ENCODE data around the gene CYFIP2. TPM values are rescaled to one million over a fixed set of nuclear protein-coding genes. Genes with fewer than 3 reads are reported as not detected.

CYFIP2 gene
- total RNA-seq, 4 donors from 2014 or later, result 11.3 to 51.5 (median 13.6) TPM

- Histone ChIP-seq H3K27ac (no peak overlapping the region), H3K27me3 (no peaks in the 10 kb centered on the region), H3K36me3 (no peaks in the 10 kb centered on the region), H3K4me1 (peaks cover 0 to 3% of the 10 kb centered on the region in 2 donors), H3K9me3 (no peaks in the 10 kb centered on the region), H3K4me3 (no peak overlapping the region)
- intact Hi-C loops (cut with DNase I; ENCODE audit: low total_unique reads), result no loop called here
- TF ChIP-seq CTCF (IDR thresholded peaks at IDR 0.05), result no peak
- TF ChIP-seq POLR2A (IDR thresholded peaks at IDR 0.05), result no peak
- DNase-seq, result no peak
Measured at GRCh38 chr5:157267761-157268480, 2.0 kb downstream of the CYFIP2 start.

GRCh38 chr5:157269165-157269671 lies 3.3 kb downstream of the CYFIP2 start:
- Histone ChIP-seq H3K27me3 (no peaks in the 10 kb centered on the region), H3K27ac (no peak overlapping the region), H3K9me3 (no peaks in the 10 kb centered on the region), H3K4me3 (no peak overlapping the region), H3K4me1 (peaks cover 0 to 3% of the 10 kb centered on the region in 2 donors), H3K36me3 (no peaks in the 10 kb centered on the region)
- DNase-seq, result no peak
- intact Hi-C loops (cut with DNase I; ENCODE audit: low total_unique reads), result no loop called here
- TF ChIP-seq POLR2A (IDR thresholded peaks at IDR 0.05), result no peak
- TF ChIP-seq CTCF (IDR thresholded peaks at IDR 0.05), result no peak

- peaks cover 0 to 3% of the 10 kb centered on the region in 2 donors for H3K4me1 ChIP-seq
- H3K27ac ChIP-seq, result no peak overlapping the region
- intact Hi-C loops (cut with DNase I; ENCODE audit: low total_unique reads), result no loop called here
Measured at GRCh38 chr5:157269761-157270272, 3.9 kb downstream of the CYFIP2 start.

GRCh38 chr5:157270771-157271170 lies 4.8 kb downstream of the CYFIP2 start:
- H3K9me3 ChIP-seq, result no peaks in the 10 kb centered on the region
- intact Hi-C loops (cut with DNase I; ENCODE audit: low total_unique reads), result no loop called here
- no peak for TF ChIP-seq POLR2A (IDR thresholded peaks at IDR 0.05)
- no peak overlapping the region for H3K27ac ChIP-seq
- no peaks in the 10 kb centered on the region for H3K27me3 ChIP-seq
- no peaks in the 10 kb centered on the region for H3K36me3 ChIP-seq
- DNase-seq, result no peak
- H3K4me3 ChIP-seq, result no peak overlapping the region
- H3K4me1 ChIP-seq, result peaks cover 0 to 3% of the 10 kb centered on the region in 2 donors

More at GRCh38 chr5:157269761-157270272, 3.9 kb downstream of the CYFIP2 start:
- TF ChIP-seq POLR2A (IDR thresholded peaks at IDR 0.05) (no peak), CTCF (IDR thresholded peaks at IDR 0.05) (no peak)
- H3K36me3 ChIP-seq, result no peaks in the 10 kb centered on the region
- no peak overlapping the region for H3K4me3 ChIP-seq
- no peaks in the 10 kb centered on the region for H3K27me3 ChIP-seq
- DNase-seq, result no peak
- H3K9me3 ChIP-seq, result no peaks in the 10 kb centered on the region

GRCh38 chr5:157271740-157272271 lies 5.9 kb downstream of the CYFIP2 start:
- Histone ChIP-seq H3K27ac (no peak overlapping the region), H3K9me3 (no peaks in the 10 kb centered on the region), H3K36me3 (no peaks in the 10 kb centered on the region), H3K4me1 (no peaks in the 10 kb centered on the region), H3K27me3 (no peaks in the 10 kb centered on the region), H3K4me3 (no peak overlapping the region)
- intact Hi-C loops (cut with DNase I; ENCODE audit: low total_unique reads), result no loop called here
- DNase-seq, result no peak
- TF ChIP-seq POLR2A (IDR thresholded peaks at IDR 0.05) (no peak), CTCF (IDR thresholded peaks at IDR 0.05) (no peak)

Measured in uterus (tissue), 4 donors.